T-helper 1 cell treated with Interleukin-12 subunit alpha and Interleukin-12 subunit beta and Interleukin-4 antibody, amounts not matched to agents 30 μg/mL and 1 μg/mL, for 36 hours (primary cell): ENCODE results near the gene MFSD6.
"Not testable (repeated sequence)": the region's sequence is repeated elsewhere in the genome, so short reads cannot be mapped to it uniquely, and the experiment has no call there.

Experiments used
- H3K27ac Mint-ChIP-seq: one replicate; pipeline ENCODE4 v1.8.0; 2021; ENCODE audit warnings: mild to moderate bottlenecking, mixed read lengths
- H3K27me3 Mint-ChIP-seq: one replicate; pipeline ENCODE4 v1.8.0; 2021; ENCODE audit warnings: low read depth, mixed read lengths
- H3K36me3 Mint-ChIP-seq: one replicate; pipeline ENCODE4 v1.8.0; 2021; ENCODE audit warnings: low read depth, mixed read lengths
- H3K4me1 Mint-ChIP-seq: one replicate; pipeline ENCODE4 v1.8.0; 2021; ENCODE audit warnings: low read depth, mixed read lengths
- H3K4me3 Mint-ChIP-seq: one replicate; pipeline ENCODE4 v1.8.0; 2021; ENCODE audit warnings: mild to moderate bottlenecking, moderate library complexity, mixed read lengths
- H3K9me3 Mint-ChIP-seq: one replicate; pipeline ENCODE4 v1.8.0; 2021; ENCODE audit warnings: mixed read lengths

The MFSD6 gene

GRCh38 chr2:190456833-190457232 is 48.7 kb downstream of the MFSD6 start:
- Mint-ChIP-seq H3K4me1 (peaks cover 5% of the 10 kb centered on the region), H3K36me3 (peaks cover 20% of the 10 kb centered on the region), H3K27ac (no peak overlapping the region), H3K27me3 (no peaks in the 10 kb centered on the region), H3K4me3 (no peak overlapping the region), H3K9me3 (no peaks in the 10 kb centered on the region)

GRCh38 chr2:190457256-190457655 is 49.1 kb downstream of the MFSD6 start:
- H3K4me3 Mint-ChIP-seq, result no peak overlapping the region
- H3K36me3 Mint-ChIP-seq, result peaks cover 24% of the 10 kb centered on the region
- no peak overlapping the region for H3K27ac Mint-ChIP-seq
- peaks cover 5% of the 10 kb centered on the region for H3K4me1 Mint-ChIP-seq
- H3K27me3 Mint-ChIP-seq, result no peaks in the 10 kb centered on the region
- H3K9me3 Mint-ChIP-seq, result no peaks in the 10 kb centered on the region

DNA sequence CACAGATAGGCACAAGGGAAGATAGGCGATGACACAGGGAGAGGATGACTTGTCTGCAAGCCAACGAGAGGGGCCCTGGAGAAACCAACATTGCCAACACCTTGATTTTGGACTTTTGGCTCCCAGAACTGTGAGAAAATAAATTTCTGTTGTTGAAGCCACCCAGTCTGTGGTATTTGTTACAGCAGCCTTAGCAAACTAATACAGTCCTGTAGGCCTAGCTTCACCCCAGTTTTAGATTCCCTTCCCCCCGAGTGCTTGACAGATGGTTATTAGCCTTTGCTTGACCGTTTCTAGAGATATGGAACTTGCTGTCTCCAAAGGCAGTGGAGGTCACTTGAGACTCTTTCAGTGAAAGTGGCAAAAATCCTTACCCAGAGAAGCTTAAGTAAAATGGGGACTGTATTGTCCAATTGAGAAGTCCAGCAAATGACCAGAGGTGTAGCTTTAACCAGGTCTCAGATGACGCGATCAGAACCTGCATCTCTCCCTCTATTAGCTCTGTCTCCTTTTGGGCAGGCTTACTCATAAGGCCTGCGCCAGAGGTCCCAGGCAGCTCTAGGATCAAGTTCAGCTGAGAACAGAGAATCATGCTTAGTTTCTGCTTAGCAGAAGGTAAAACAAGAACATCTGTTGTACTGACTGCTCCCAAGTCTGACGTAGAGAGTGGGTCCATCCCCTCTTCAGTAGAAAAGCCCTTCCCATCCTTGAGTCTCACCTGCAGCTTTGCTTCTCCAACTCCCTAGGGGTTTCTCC is 50.4 kb downstream of the MFSD6 start:
- Mint-ChIP-seq H3K36me3 (peaks cover 20% of the 10 kb centered on the region), H3K4me3 (no peak overlapping the region), H3K27ac (no peak overlapping the region)

GRCh38 chr2:190459881-190460280 is 51.7 kb downstream of the MFSD6 start:
- no peak overlapping the region for H3K4me3 Mint-ChIP-seq
- H3K27me3 Mint-ChIP-seq, result no peaks in the 10 kb centered on the region
- peaks cover 24% of the 10 kb centered on the region for H3K36me3 Mint-ChIP-seq
- no peaks in the 10 kb centered on the region for H3K9me3 Mint-ChIP-seq
- peaks cover 8% of the 10 kb centered on the region for H3K4me1 Mint-ChIP-seq
- no peak overlapping the region for H3K27ac Mint-ChIP-seq

More for the DNA sequence above, 50.4 kb downstream of the MFSD6 start:
- Mint-ChIP-seq H3K4me1 (peaks cover 5% of the 10 kb centered on the region), H3K9me3 (no peaks in the 10 kb centered on the region), H3K27me3 (no peaks in the 10 kb centered on the region)

- H3K4me3 Mint-ChIP-seq, result no peak overlapping the region
These were observed 52.3 kb downstream of the MFSD6 start for GRCh38 chr2:190460487-190460886.

GRCh38 chr2:190462181-190462580 is 54.0 kb downstream of the MFSD6 start:
- Mint-ChIP-seq H3K27me3 (no peaks in the 10 kb centered on the region), H3K4me3 (no peak overlapping the region), H3K27ac (no peak overlapping the region), H3K9me3 (no peaks in the 10 kb centered on the region), H3K36me3 (peaks cover 22% of the 10 kb centered on the region), H3K4me1 (peaks cover 11% of the 10 kb centered on the region)

More at GRCh38 chr2:190460487-190460886, 52.3 kb downstream of the MFSD6 start:
- no peaks in the 10 kb centered on the region for H3K9me3 Mint-ChIP-seq
- peaks cover 11% of the 10 kb centered on the region for H3K4me1 Mint-ChIP-seq
- H3K27ac Mint-ChIP-seq, result no peak overlapping the region
- no peaks in the 10 kb centered on the region for H3K27me3 Mint-ChIP-seq
- peaks cover 24% of the 10 kb centered on the region for H3K36me3 Mint-ChIP-seq

DNA sequence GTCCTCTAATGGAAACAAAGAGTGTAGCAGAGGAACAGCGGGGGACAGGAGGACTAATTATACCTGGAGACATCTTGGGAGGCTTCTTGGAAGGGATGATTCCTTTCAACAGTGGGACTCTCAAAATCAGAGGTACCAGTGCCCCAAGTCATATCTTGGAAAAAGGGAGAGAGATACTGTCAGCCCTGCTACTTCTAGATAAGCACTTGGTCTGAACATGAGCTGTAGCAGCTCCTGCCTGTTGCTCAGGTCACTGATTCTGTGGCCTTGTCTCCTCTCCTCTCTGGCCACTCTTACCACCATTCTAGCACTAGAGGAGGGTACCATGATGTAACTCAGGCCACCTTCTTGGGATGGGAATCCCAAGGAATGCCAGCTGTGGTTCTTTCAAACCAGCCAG is 54.5 kb downstream of the MFSD6 start:
- Mint-ChIP-seq H3K27me3 (no peaks in the 10 kb centered on the region), H3K36me3 (peaks cover 21% of the 10 kb centered on the region), H3K27ac (no peak overlapping the region), H3K9me3 (no peaks in the 10 kb centered on the region), H3K4me3 (no peak overlapping the region), H3K4me1 (peaks cover 12% of the 10 kb centered on the region)

- Mint-ChIP-seq H3K27ac (no peak overlapping the region), H3K36me3 (peaks cover 25% of the 10 kb centered on the region), H3K27me3 (no peaks in the 10 kb centered on the region), H3K4me1 (peaks cover 17% of the 10 kb centered on the region), H3K9me3 (no peaks in the 10 kb centered on the region), H3K4me3 (no peak overlapping the region)
These were observed 56.9 kb downstream of the MFSD6 start for GRCh38 chr2:190465060-190465459.

DNA sequence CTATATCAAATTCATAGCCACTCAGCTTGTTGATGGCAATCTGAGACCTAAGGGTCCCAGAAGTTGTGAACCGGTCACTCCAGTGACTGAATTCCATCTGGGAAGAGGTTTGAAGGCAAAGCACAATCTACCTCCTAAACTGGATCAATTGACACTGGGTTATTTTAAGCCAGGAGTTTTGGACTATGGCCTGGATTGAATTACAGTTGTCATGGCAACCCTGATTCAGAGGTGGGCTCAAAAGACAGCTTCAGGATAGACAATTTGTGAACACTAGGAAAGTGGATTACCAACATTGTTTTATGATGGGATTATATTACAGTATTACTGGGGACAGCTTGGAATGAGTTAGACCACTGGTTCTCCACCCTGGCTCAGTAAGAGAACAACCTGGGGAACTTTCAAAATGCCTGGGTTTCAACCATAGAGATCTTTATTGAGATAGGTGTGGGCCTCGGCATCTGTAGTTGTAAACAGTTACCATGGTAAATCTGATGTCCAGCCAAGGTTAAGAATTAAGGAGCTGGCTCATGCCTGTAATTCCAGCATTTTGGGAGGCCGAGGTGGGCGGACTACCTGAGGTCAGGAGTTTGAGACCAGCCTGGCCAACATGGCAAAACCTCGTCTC is 58.8 kb downstream of the MFSD6 start:
- no peak overlapping the region for H3K27ac Mint-ChIP-seq
- no peaks in the 10 kb centered on the region for H3K27me3 Mint-ChIP-seq
- H3K4me3 Mint-ChIP-seq, result no peak overlapping the region
- H3K9me3 Mint-ChIP-seq, result no peaks in the 10 kb centered on the region
- peaks cover 19% of the 10 kb centered on the region for H3K4me1 Mint-ChIP-seq
- H3K36me3 Mint-ChIP-seq, result peaks cover 30% of the 10 kb centered on the region

- Mint-ChIP-seq H3K4me1 (peaks cover 19% of the 10 kb centered on the region), H3K4me3 (no peak overlapping the region), H3K27ac (no peak overlapping the region), H3K27me3 (no peaks in the 10 kb centered on the region), H3K36me3 (peaks cover 31% of the 10 kb centered on the region), H3K9me3 (peaks cover 7% of the 10 kb centered on the region)
These were observed 59.5 kb downstream of the MFSD6 start for GRCh38 chr2:190467575-190468083.

- not testable (repeated sequence) for H3K27ac Mint-ChIP-seq, H3K27me3 Mint-ChIP-seq, H3K4me3 Mint-ChIP-seq
- Mint-ChIP-seq H3K4me1 (peaks cover 19% of the 10 kb centered on the region), H3K9me3 (peaks cover 14% of the 10 kb centered on the region), H3K36me3 (peaks cover 36% of the 10 kb centered on the region)
These were observed 60.2 kb downstream of the MFSD6 start for GRCh38 chr2:190468354-190468753.

GRCh38 chr2:190468814-190469569 is 60.8 kb downstream of the MFSD6 start:
- Mint-ChIP-seq H3K9me3 (peaks cover 21% of the 10 kb centered on the region), H3K4me1 (peaks cover 18% of the 10 kb centered on the region), H3K36me3 (peaks cover 40% of the 10 kb centered on the region), H3K27me3 (no peaks in the 10 kb centered on the region), H3K27ac (no peak overlapping the region), H3K4me3 (no peak overlapping the region)

- no peak overlapping the region for H3K27ac Mint-ChIP-seq
- no peaks in the 10 kb centered on the region for H3K27me3 Mint-ChIP-seq
- no peak overlapping the region for H3K4me3 Mint-ChIP-seq
- peaks cover 17% of the 10 kb centered on the region for H3K4me1 Mint-ChIP-seq
- peaks cover 21% of the 10 kb centered on the region for H3K9me3 Mint-ChIP-seq
- peaks cover 37% of the 10 kb centered on the region for H3K36me3 Mint-ChIP-seq
These were observed 61.6 kb downstream of the MFSD6 start for GRCh38 chr2:190469771-190470170.

- Mint-ChIP-seq H3K36me3 (peaks cover 36% of the 10 kb centered on the region), H3K27me3 (no peaks in the 10 kb centered on the region), H3K27ac (no peak overlapping the region), H3K9me3 (peaks cover 21% of the 10 kb centered on the region), H3K4me3 (no peak overlapping the region), H3K4me1 (peaks cover 13% of the 10 kb centered on the region)
These were observed 62.2 kb downstream of the MFSD6 start for GRCh38 chr2:190470256-190470826.
